ENCODE measurements around the gene CLCN3. TPM values are rescaled to one million over a fixed set of nuclear protein-coding genes. Genes with fewer than 3 reads are reported as not detected.

CLCN3 gene
- total RNA-seq, 1 donor from 2014 or later = 44.8 TPM

DNA sequence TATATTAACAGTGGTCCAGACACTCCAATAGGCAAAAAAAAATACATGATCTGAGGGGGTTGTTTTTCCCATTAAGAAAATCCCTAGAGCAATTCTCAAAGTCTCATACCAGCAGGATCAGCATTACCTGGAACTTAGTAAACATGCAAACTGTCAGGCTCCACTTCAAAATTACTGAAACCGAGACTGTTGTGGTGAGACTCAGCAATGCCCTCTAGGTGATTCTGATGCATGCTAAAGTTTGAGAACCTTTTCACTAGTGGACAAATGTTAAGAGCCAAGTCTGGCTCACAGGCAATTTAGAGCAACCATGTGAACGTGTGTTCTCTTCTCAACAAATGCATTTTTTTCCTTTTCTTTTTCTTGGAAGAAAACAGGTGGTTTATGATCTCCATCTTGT is 38.2 kb upstream of the CLCN3 start:
- H3K9me3 Mint-ChIP-seq = no peaks in the 10 kb centered on the region
- Histone ChIP-seq H3F3A (ENCODE audit: low read depth) (no peaks in the 10 kb centered on the region), H3K79me2 (ENCODE audit: low read depth) (no peaks in the 10 kb centered on the region), H3K4me2 (no peak overlapping the region), H3K9me3 (ENCODE audit: low read depth) (no peaks in the 10 kb centered on the region), H3K4me3 (no peak overlapping the region), H3K36me3 (peaks cover 9% of the 10 kb centered on the region), H3K27ac (no peak overlapping the region), H3K4me1 (peaks cover 3% of the 10 kb centered on the region), H3K9ac (no peak overlapping the region), H4K20me1 (ENCODE audit: low read depth) (no peaks in the 10 kb centered on the region), H3K27me3 (no peaks in the 10 kb centered on the region), H2AFZ (replicated peaks) (no peak overlapping the region)
- TF ChIP-seq, protein P1, sequence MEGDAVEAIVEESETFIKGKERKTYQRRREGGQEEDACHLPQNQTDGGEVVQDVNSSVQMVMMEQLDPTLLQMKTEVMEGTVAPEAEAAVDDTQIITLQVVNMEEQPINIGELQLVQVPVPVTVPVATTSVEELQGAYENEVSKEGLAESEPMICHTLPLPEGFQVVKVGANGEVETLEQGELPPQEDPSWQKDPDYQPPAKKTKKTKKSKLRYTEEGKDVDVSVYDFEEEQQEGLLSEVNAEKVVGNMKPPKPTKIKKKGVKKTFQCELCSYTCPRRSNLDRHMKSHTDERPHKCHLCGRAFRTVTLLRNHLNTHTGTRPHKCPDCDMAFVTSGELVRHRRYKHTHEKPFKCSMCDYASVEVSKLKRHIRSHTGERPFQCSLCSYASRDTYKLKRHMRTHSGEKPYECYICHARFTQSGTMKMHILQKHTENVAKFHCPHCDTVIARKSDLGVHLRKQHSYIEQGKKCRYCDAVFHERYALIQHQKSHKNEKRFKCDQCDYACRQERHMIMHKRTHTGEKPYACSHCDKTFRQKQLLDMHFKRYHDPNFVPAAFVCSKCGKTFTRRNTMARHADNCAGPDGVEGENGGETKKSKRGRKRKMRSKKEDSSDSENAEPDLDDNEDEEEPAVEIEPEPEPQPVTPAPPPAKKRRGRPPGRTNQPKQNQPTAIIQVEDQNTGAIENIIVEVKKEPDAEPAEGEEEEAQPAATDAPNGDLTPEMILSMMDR (IDR thresholded peaks at IDR 0.05) = no peak
- TF ChIP-seq EZH2 (IDR thresholded peaks at IDR 0.05) (no peak), EZH2phosphoT487 (IDR thresholded peaks at IDR 0.05) (no peak)
- no peak overlapping the region for H3K4me3 Mint-ChIP-seq
- H3K27me3 Mint-ChIP-seq (ENCODE audit: insufficient read depth, low read depth) = no peaks in the 10 kb centered on the region
- no peak for DNase-seq (ENCODE audit: low spot score)
- H3K27ac Mint-ChIP-seq = no peak overlapping the region
- peaks cover 7% of the 10 kb centered on the region for H3K4me1 Mint-ChIP-seq
- peaks cover 4% of the 10 kb centered on the region for H3K36me3 Mint-ChIP-seq

DNA sequence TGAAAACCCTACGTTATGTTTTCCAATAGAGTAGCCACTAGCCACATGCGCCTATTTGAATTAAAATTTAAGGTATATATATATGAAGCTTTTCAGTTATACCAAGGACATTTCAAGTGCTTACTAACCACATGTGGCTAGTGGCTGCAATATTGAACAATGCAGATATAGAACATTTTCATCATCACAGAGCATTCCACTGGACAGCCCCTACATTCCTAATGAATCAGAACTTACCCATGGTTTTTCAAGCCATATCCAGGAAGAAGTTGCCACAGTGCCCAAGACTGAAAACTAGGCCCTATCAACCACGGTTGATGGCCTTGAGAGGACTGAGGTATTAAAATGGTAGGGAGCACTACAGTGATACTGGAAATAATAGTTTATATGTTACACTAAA is 37.7 kb upstream of the CLCN3 start:
- H3K4me3 Mint-ChIP-seq = no peak overlapping the region
- peaks cover 7% of the 10 kb centered on the region for H3K4me1 Mint-ChIP-seq
- Histone ChIP-seq H3F3A (ENCODE audit: low read depth) (no peaks in the 10 kb centered on the region), H3K4me2 (no peak overlapping the region), H3K4me3 (no peak overlapping the region), H4K20me1 (ENCODE audit: low read depth) (no peaks in the 10 kb centered on the region), H3K36me3 (peaks cover 9% of the 10 kb centered on the region), H3K9me3 (ENCODE audit: low read depth) (no peaks in the 10 kb centered on the region), H3K27ac (no peak overlapping the region), H3K27me3 (no peaks in the 10 kb centered on the region), H3K4me1 (peaks cover 3% of the 10 kb centered on the region), H2AFZ (replicated peaks) (no peak overlapping the region), H3K9ac (no peak overlapping the region), H3K79me2 (ENCODE audit: low read depth) (no peaks in the 10 kb centered on the region)
- no peak overlapping the region for H3K27ac Mint-ChIP-seq
- no peaks in the 10 kb centered on the region for H3K9me3 Mint-ChIP-seq
- H3K36me3 Mint-ChIP-seq = peaks cover 4% of the 10 kb centered on the region
- DNase-seq (ENCODE audit: low spot score) = no peak
- no peaks in the 10 kb centered on the region for H3K27me3 Mint-ChIP-seq (ENCODE audit: insufficient read depth, low read depth)
- no peak for TF ChIP-seq EZH2phosphoT487 (IDR thresholded peaks at IDR 0.05)
- TF ChIP-seq, protein P1 (IDR thresholded peaks at IDR 0.05) = no peak
- no peak for TF ChIP-seq EZH2 (IDR thresholded peaks at IDR 0.05)

DNA sequence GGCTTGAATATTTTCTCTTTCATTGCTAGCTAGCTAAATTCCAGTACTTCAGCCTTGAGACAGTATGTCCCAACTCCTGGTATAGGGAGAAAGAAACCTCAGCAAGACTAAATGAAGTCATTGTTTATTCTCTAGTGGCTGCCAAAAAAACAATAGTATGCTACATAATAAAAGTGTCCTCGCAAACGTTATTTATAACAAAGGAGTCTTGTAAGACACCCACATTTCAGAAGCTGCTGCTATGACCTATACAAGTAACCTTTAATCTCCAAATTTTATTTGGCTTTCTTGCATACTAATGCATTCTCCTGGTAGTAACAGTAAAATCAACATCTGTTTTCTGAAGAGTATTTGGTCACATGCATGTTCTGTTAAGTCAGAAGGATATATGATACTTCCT is 36.8 kb upstream of the CLCN3 start:
- no peak overlapping the region for H3K27ac ChIP-seq
- TF ChIP-seq, protein P1 (IDR thresholded peaks at IDR 0.05) = no peak
- TF ChIP-seq EZH2phosphoT487 (IDR thresholded peaks at IDR 0.05) (no peak), EZH2 (IDR thresholded peaks at IDR 0.05) (no peak)
- no peak overlapping the region for H3K4me3 Mint-ChIP-seq
- no peaks in the 10 kb centered on the region for H3K27me3 ChIP-seq
- no peaks in the 10 kb centered on the region for H3K9me3 Mint-ChIP-seq
- no peaks in the 10 kb centered on the region for H3K27me3 Mint-ChIP-seq (ENCODE audit: insufficient read depth, low read depth)
- peaks cover 7% of the 10 kb centered on the region for H3K4me1 Mint-ChIP-seq
- peaks cover 9% of the 10 kb centered on the region for H3K36me3 ChIP-seq
- H3K9me3 ChIP-seq (ENCODE audit: low read depth) = no peaks in the 10 kb centered on the region
- H3K36me3 Mint-ChIP-seq = peaks cover 4% of the 10 kb centered on the region
- no peaks in the 10 kb centered on the region for H3F3A ChIP-seq (ENCODE audit: low read depth)
- no peak for DNase-seq (ENCODE audit: low spot score)
- no peak overlapping the region for H3K4me2 ChIP-seq
- H3K4me1 ChIP-seq = peaks cover 3% of the 10 kb centered on the region
- H3K27ac Mint-ChIP-seq = no peak overlapping the region
- H3K9ac ChIP-seq = no peak overlapping the region
- H3K79me2 ChIP-seq (ENCODE audit: low read depth) = no peaks in the 10 kb centered on the region
- no peak overlapping the region for H2AFZ ChIP-seq (replicated peaks)
- no peaks in the 10 kb centered on the region for H4K20me1 ChIP-seq (ENCODE audit: low read depth)
- no peak overlapping the region for H3K4me3 ChIP-seq
